ENCODE results near the gene NSMCE3.

NSMCE3 gene

GRCh38 chr15:29260896-29261295 is 8.7 kb downstream of the NSMCE3 start:
- no peaks in the 10 kb centered on the region for H3K36me3 ChIP-seq
- no peak overlapping the region for H3K27ac ChIP-seq
- H3K9me3 ChIP-seq = no peaks in the 10 kb centered on the region
- H3K4me3 ChIP-seq = no peak overlapping the region
- TF ChIP-seq CTCF (IDR thresholded peaks at IDR 0.05) = no peak
- H3K4me1 ChIP-seq = no peaks in the 10 kb centered on the region
- no peaks in the 10 kb centered on the region for H3K27me3 ChIP-seq
- intact Hi-C loops (cut with DNase I; ENCODE audit: low total_unique reads) = no loop called here
- no peak for DNase-seq

DNA sequence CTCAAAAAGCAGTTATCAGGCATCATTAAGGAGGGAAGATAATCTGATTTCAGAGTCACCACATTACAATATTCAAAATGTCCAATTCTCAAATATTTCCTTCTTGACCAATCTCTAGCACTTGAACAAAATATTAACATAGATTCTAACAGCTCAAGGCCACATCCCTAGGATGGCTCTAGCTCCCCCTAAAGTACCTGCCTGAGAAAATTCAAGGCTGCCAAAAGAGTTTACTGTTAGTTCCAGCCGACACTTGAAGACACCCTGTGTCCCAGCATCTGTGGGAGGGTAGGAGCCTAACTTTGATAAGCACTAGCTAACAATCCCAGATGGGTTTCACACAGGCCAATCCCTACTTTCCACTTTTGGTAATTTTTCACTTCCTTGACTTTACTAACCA is 10.4 kb downstream of the NSMCE3 start:
- no peak overlapping the region for H3K4me3 ChIP-seq
- TF ChIP-seq CTCF (IDR thresholded peaks at IDR 0.05) = no peak
- no peak for DNase-seq
- intact Hi-C loops (cut with DNase I; ENCODE audit: low total_unique reads) = no loop called here
- H3K4me1 ChIP-seq = no peaks in the 10 kb centered on the region
- no peaks in the 10 kb centered on the region for H3K27me3 ChIP-seq
- H3K36me3 ChIP-seq = no peaks in the 10 kb centered on the region
- no peaks in the 10 kb centered on the region for H3K9me3 ChIP-seq
- H3K27ac ChIP-seq = no peak overlapping the region

- no peak for DNase-seq
- intact Hi-C loops (cut with DNase I; ENCODE audit: low total_unique reads) = no loop called here
- H3K9me3 ChIP-seq = no peaks in the 10 kb centered on the region
- H3K27ac ChIP-seq = no peak overlapping the region
- TF ChIP-seq CTCF (IDR thresholded peaks at IDR 0.05) = no peak
- H3K4me1 ChIP-seq = no peaks in the 10 kb centered on the region
- H3K36me3 ChIP-seq = no peaks in the 10 kb centered on the region
- H3K4me3 ChIP-seq = no peak overlapping the region
- H3K27me3 ChIP-seq = no peaks in the 10 kb centered on the region
Measured at GRCh38 chr15:29252234-29252633, 17.4 kb downstream of the NSMCE3 start.

DNA sequence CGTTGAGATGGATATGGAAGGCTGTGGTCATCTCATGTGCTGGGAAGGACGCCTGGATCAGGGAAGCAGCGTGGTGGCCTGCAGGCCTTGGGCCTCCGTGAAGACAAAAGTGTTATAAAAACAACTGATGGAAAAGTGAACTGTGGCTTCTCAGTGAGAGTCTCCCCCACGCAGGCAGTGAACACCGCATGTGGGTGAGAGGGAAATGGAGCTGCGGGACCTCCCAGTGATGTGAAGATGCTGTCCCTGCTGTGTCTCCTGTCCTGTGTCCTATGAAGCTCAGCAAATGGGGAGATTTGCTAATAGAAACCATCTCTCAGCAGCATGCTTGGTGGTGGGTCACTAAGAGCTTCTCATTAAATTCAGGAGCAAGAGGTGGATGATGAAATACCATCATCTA is 25.1 kb downstream of the NSMCE3 start:
- no peak for TF ChIP-seq CTCF (IDR thresholded peaks at IDR 0.05)
- intact Hi-C loops (cut with DNase I; ENCODE audit: low total_unique reads) = no loop called here
- no peaks in the 10 kb centered on the region for H3K4me1 ChIP-seq

DNA sequence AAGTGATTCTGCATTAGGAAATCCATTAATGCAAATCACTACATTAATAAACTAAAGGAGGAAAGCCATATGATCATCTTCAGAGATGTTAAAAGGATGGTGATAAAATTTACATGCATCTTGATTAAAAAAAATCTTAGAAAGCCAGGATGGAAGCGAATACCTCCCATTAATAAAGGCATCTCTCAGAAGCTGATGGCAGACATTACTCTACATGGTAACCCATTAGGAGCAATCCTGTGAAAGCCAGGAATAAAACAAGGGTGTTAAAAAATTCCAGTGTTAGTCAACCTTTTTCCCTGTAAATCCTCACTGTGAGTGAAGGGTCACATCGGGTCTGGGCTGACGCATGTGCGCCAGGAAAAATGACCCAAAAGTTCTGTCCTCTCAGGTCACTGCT is 25.5 kb downstream of the NSMCE3 start:
- H3K36me3 ChIP-seq = no peaks in the 10 kb centered on the region
- no peak for TF ChIP-seq CTCF (IDR thresholded peaks at IDR 0.05)
- H3K4me1 ChIP-seq = no peaks in the 10 kb centered on the region
- H3K27me3 ChIP-seq = no peaks in the 10 kb centered on the region
- H3K4me3 ChIP-seq = no peak overlapping the region
- intact Hi-C loops (cut with DNase I; ENCODE audit: low total_unique reads) = no loop called here
- no peak for DNase-seq
- no peak overlapping the region for H3K27ac ChIP-seq
- no peaks in the 10 kb centered on the region for H3K9me3 ChIP-seq

More for the DNA sequence above, 25.1 kb downstream of the NSMCE3 start:
- Histone ChIP-seq H3K4me3 (no peak overlapping the region), H3K27ac (no peak overlapping the region), H3K27me3 (no peaks in the 10 kb centered on the region), H3K36me3 (no peaks in the 10 kb centered on the region), H3K9me3 (no peaks in the 10 kb centered on the region)
- DNase-seq = no peak
